HG02970 (cell line): ENCODE results near the gene PLAAT4.
"Not testable (repeated sequence)": the region's sequence is repeated elsewhere in the genome, so short reads cannot be mapped to it uniquely, and the experiment has no call there.

Source experiments
- ATAC-seq: cut with Tn5 transposase; IDR thresholded peaks from one replicate; pipeline ENCODE4 v1.9.1; 2021; ENCODE audit warnings: mild to moderate bottlenecking, moderate library complexity, moderate number of reproducible peaks; ENCODE audit not compliant: unreplicated experiment, low FRiP score

The PLAAT4 gene

GRCh38 chr11:63537293-63538101 is 889 bp downstream of the PLAAT4 start:
- no peak for ATAC-seq

- ATAC-seq, result not testable (repeated sequence)
Observed at GRCh38 chr11:63542506-63542905, 5.9 kb downstream of the PLAAT4 start.

- ATAC-seq, result no peak
Observed at GRCh38 chr11:63543711-63544110, 7.1 kb downstream of the PLAAT4 start.

GRCh38 chr11:63547061-63547460 is 10.5 kb downstream of the PLAAT4 start:
- ATAC-seq, result no peak

- ATAC-seq, result no peak
Observed at GRCh38 chr11:63548178-63548577, 11.6 kb downstream of the PLAAT4 start.

GRCh38 chr11:63549411-63549810 is 12.8 kb downstream of the PLAAT4 start:
- ATAC-seq, result no peak

GRCh38 chr11:63550156-63550700 is 13.6 kb downstream of the PLAAT4 start:
- ATAC-seq, result not testable (repeated sequence)

GRCh38 chr11:63551091-63551888 is 14.7 kb downstream of the PLAAT4 start:
- no peak for ATAC-seq

- ATAC-seq, result no peak
Observed at GRCh38 chr11:63551889-63552266, 15.3 kb downstream of the PLAAT4 start.

- no peak for ATAC-seq
Observed at GRCh38 chr11:63552921-63553320, 16.3 kb downstream of the PLAAT4 start.

- no peak for ATAC-seq
Observed at GRCh38 chr11:63553759-63554158, 17.2 kb downstream of the PLAAT4 start.

GRCh38 chr11:63554877-63555223 is 18.2 kb downstream of the PLAAT4 start:
- no peak for ATAC-seq

GRCh38 chr11:63556404-63557013 is 19.9 kb downstream of the PLAAT4 start:
- no peak for ATAC-seq

GRCh38 chr11:63557570-63557969 is 21.0 kb downstream of the PLAAT4 start:
- ATAC-seq, result no peak

- ATAC-seq, result no peak
Observed at GRCh38 chr11:63558459-63559157, 22.0 kb downstream of the PLAAT4 start.

GRCh38 chr11:63560506-63561180 is 24.0 kb downstream of the PLAAT4 start:
- no peak for ATAC-seq

- ATAC-seq, result no peak
Observed at GRCh38 chr11:63563201-63564055, 26.8 kb downstream of the PLAAT4 start, which contains the start of gene PLAAT2. PLAAT2 (minus strand) TSS chr11:63563379; CDS start chr11:63563324, 55 bp downstream.

- peak; percentile 37 for ATAC-seq
Observed at GRCh38 chr11:63564056-63564774, 27.6 kb downstream of the PLAAT4 start.
